ENCODE results near the gene NTN5.
"Not testable (repeated sequence)": the region's sequence is repeated elsewhere in the genome, so short reads cannot be mapped to it uniquely, and the experiment has no call there.

Gene NTN5

GRCh38 chr19:48698046-48698445 is 25.2 kb upstream of the NTN5 start:
- Histone ChIP-seq H3K9me3 (ENCODE audit: control insufficient read depth in 5 of 5, low read length in 5 of 5) (no peaks in the 10 kb centered on the region), H3K9ac (ENCODE audit: low read length in 5 of 5) (no peak overlapping the region), H3K4me3 (ENCODE audit: low read depth in 1 of 5, low read length in 5 of 5) (no peak overlapping the region), H3K27ac (ENCODE audit: low read depth, low read length) (no peak overlapping the region), H3K27me3 (ENCODE audit: control insufficient read depth in 5 of 5, insufficient read depth in 4 of 5, low read length in 5 of 5) (peaks cover 10 to 15% (median 13%) of the 10 kb centered on the region in 5 donors), H3K36me3 (ENCODE audit: control insufficient read depth in 5 of 5, insufficient read depth in 5 of 5, low read length in 5 of 5) (no peaks in the 10 kb centered on the region), H3K4me1 (ENCODE audit: control insufficient read depth in 5 of 5, insufficient read depth in 5 of 5, low read length in 5 of 5) (peaks cover 0 to 14% (median 10%) of the 10 kb centered on the region in 5 donors)

- Histone ChIP-seq H3K4me1 (ENCODE audit: control insufficient read depth in 5 of 5, insufficient read depth in 5 of 5, low read length in 5 of 5) (peaks cover 0 to 14% (median 10%) of the 10 kb centered on the region in 5 donors), H3K27ac (ENCODE audit: low read depth, low read length) (no peak overlapping the region), H3K9ac (ENCODE audit: low read length in 5 of 5) (peak overlapping the region in 1 of 5 donors; percentile 51), H3K36me3 (ENCODE audit: control insufficient read depth in 5 of 5, insufficient read depth in 5 of 5, low read length in 5 of 5) (no peaks in the 10 kb centered on the region), H3K9me3 (ENCODE audit: control insufficient read depth in 5 of 5, low read length in 5 of 5) (no peaks in the 10 kb centered on the region), H3K4me3 (ENCODE audit: low read depth in 1 of 5, low read length in 5 of 5) (peak overlapping the region in 3 of 5 donors; percentile 44 to 51 (median 46)), H3K27me3 (ENCODE audit: control insufficient read depth in 5 of 5, insufficient read depth in 4 of 5, low read length in 5 of 5) (peaks cover 10 to 15% (median 13%) of the 10 kb centered on the region in 5 donors)
Measured at GRCh38 chr19:48696353-48697010, 23.7 kb upstream of the NTN5 start.

- peak within 1 kb of the TSS in 3 of 5 donors; percentile 44 to 51 (median 46) for H3K4me3 ChIP-seq (ENCODE audit: low read depth in 1 of 5, low read length in 5 of 5)
- H3K9me3 ChIP-seq (ENCODE audit: control insufficient read depth in 5 of 5, low read length in 5 of 5) = no peaks in the 10 kb centered on the region
- H3K9ac ChIP-seq (ENCODE audit: low read length in 5 of 5) = peak within 1 kb of the TSS in 1 of 5 donors; percentile 51
- H3K36me3 ChIP-seq (ENCODE audit: control insufficient read depth in 5 of 5, insufficient read depth in 5 of 5, low read length in 5 of 5) = no peaks in the 10 kb centered on the region
- no peak within 1 kb of the TSS for H3K27ac ChIP-seq (ENCODE audit: low read depth, low read length)
- H3K4me1 ChIP-seq (ENCODE audit: control insufficient read depth in 5 of 5, insufficient read depth in 5 of 5, low read length in 5 of 5) = peaks cover 0 to 14% (median 10%) of the 10 kb centered on the region in 5 donors
- peaks cover 10 to 15% (median 13%) of the 10 kb centered on the region in 5 donors for H3K27me3 ChIP-seq (ENCODE audit: control insufficient read depth in 5 of 5, insufficient read depth in 4 of 5, low read length in 5 of 5)
Measured at GRCh38 chr19:48695743-48696352, 23.0 kb upstream of the NTN5 start, which contains the start of gene FUT2. Gene FUT2, plus strand, starts transcription at chr19:48695971. Its CDS starts 6,986 bp downstream, at chr19:48702957.

- H3K4me3 ChIP-seq (ENCODE audit: low read depth in 1 of 5, low read length in 5 of 5); H3K9ac ChIP-seq (ENCODE audit: low read length in 5 of 5); H3K27ac ChIP-seq (ENCODE audit: low read depth, low read length); H3K9me3 ChIP-seq (ENCODE audit: control insufficient read depth in 5 of 5, low read length in 5 of 5); H3K36me3 ChIP-seq (ENCODE audit: control insufficient read depth in 5 of 5, insufficient read depth in 5 of 5, low read length in 5 of 5): not testable (repeated sequence)
- Histone ChIP-seq H3K4me1 (ENCODE audit: control insufficient read depth in 5 of 5, insufficient read depth in 5 of 5, low read length in 5 of 5) (peaks cover 0 to 14% (median 10%) of the 10 kb centered on the region in 5 donors), H3K27me3 (ENCODE audit: control insufficient read depth in 5 of 5, insufficient read depth in 4 of 5, low read length in 5 of 5) (peaks cover 10 to 15% (median 13%) of the 10 kb centered on the region in 5 donors)
Measured at GRCh38 chr19:48693629-48694028, 20.8 kb upstream of the NTN5 start.

- no peak overlapping the region for H3K27ac ChIP-seq (ENCODE audit: low read depth, low read length)
- H3K9me3 ChIP-seq (ENCODE audit: control insufficient read depth in 5 of 5, low read length in 5 of 5) = no peaks in the 10 kb centered on the region
- no peaks in the 10 kb centered on the region for H3K4me1 ChIP-seq (ENCODE audit: control insufficient read depth in 5 of 5, insufficient read depth in 5 of 5, low read length in 5 of 5)
- no peak overlapping the region for H3K9ac ChIP-seq (ENCODE audit: low read length in 5 of 5)
- no peaks in the 10 kb centered on the region for H3K27me3 ChIP-seq (ENCODE audit: control insufficient read depth in 5 of 5, insufficient read depth in 4 of 5, low read length in 5 of 5)
- no peak overlapping the region for H3K4me3 ChIP-seq (ENCODE audit: low read depth in 1 of 5, low read length in 5 of 5)
- H3K36me3 ChIP-seq (ENCODE audit: control insufficient read depth in 5 of 5, insufficient read depth in 5 of 5, low read length in 5 of 5) = no peaks in the 10 kb centered on the region
Measured at GRCh38 chr19:48689449-48689848, 16.6 kb upstream of the NTN5 start.

- no peaks in the 10 kb centered on the region for H3K36me3 ChIP-seq (ENCODE audit: control insufficient read depth in 5 of 5, insufficient read depth in 5 of 5, low read length in 5 of 5)
- no peaks in the 10 kb centered on the region for H3K27me3 ChIP-seq (ENCODE audit: control insufficient read depth in 5 of 5, insufficient read depth in 4 of 5, low read length in 5 of 5)
- peaks cover 0 to 4% (median 0%) of the 10 kb centered on the region in 5 donors for H3K4me1 ChIP-seq (ENCODE audit: control insufficient read depth in 5 of 5, insufficient read depth in 5 of 5, low read length in 5 of 5)
- no peaks in the 10 kb centered on the region for H3K9me3 ChIP-seq (ENCODE audit: control insufficient read depth in 5 of 5, low read length in 5 of 5)
- H3K4me3 ChIP-seq (ENCODE audit: low read depth in 1 of 5, low read length in 5 of 5) = no peak overlapping the region
- H3K9ac ChIP-seq (ENCODE audit: low read length in 5 of 5) = no peak overlapping the region
- H3K27ac ChIP-seq (ENCODE audit: low read depth, low read length) = no peak overlapping the region
Measured at GRCh38 chr19:48687776-48688175, 15.0 kb upstream of the NTN5 start.

GRCh38 chr19:48686637-48687036 is 13.8 kb upstream of the NTN5 start:
- not testable (repeated sequence) for H3K27ac ChIP-seq (ENCODE audit: low read depth, low read length); H3K9me3 ChIP-seq (ENCODE audit: control insufficient read depth in 5 of 5, low read length in 5 of 5); H3K4me1 ChIP-seq (ENCODE audit: control insufficient read depth in 5 of 5, insufficient read depth in 5 of 5, low read length in 5 of 5); H3K4me3 ChIP-seq (ENCODE audit: low read depth in 1 of 5, low read length in 5 of 5); H3K36me3 ChIP-seq (ENCODE audit: control insufficient read depth in 5 of 5, insufficient read depth in 5 of 5, low read length in 5 of 5); H3K9ac ChIP-seq (ENCODE audit: low read length in 5 of 5); H3K27me3 ChIP-seq (ENCODE audit: control insufficient read depth in 5 of 5, insufficient read depth in 4 of 5, low read length in 5 of 5)

GRCh38 chr19:48686088-48686487 is 13.3 kb upstream of the NTN5 start:
- Histone ChIP-seq H3K27ac (ENCODE audit: low read depth, low read length) (no peak overlapping the region), H3K4me3 (ENCODE audit: low read depth in 1 of 5, low read length in 5 of 5) (no peak overlapping the region), H3K27me3 (ENCODE audit: control insufficient read depth in 5 of 5, insufficient read depth in 4 of 5, low read length in 5 of 5) (no peaks in the 10 kb centered on the region), H3K9ac (ENCODE audit: low read length in 5 of 5) (no peak overlapping the region), H3K4me1 (ENCODE audit: control insufficient read depth in 5 of 5, insufficient read depth in 5 of 5, low read length in 5 of 5) (peaks cover 0 to 4% (median 0%) of the 10 kb centered on the region in 5 donors), H3K36me3 (ENCODE audit: control insufficient read depth in 5 of 5, insufficient read depth in 5 of 5, low read length in 5 of 5) (no peaks in the 10 kb centered on the region), H3K9me3 (ENCODE audit: control insufficient read depth in 5 of 5, low read length in 5 of 5) (no peaks in the 10 kb centered on the region)

GRCh38 chr19:48685583-48685982 is 12.8 kb upstream of the NTN5 start:
- H3K27me3 ChIP-seq (ENCODE audit: control insufficient read depth in 5 of 5, insufficient read depth in 4 of 5, low read length in 5 of 5) = no peaks in the 10 kb centered on the region
- H3K27ac ChIP-seq (ENCODE audit: low read depth, low read length) = no peak overlapping the region
- no peaks in the 10 kb centered on the region for H3K36me3 ChIP-seq (ENCODE audit: control insufficient read depth in 5 of 5, insufficient read depth in 5 of 5, low read length in 5 of 5)
- peak overlapping the region in 1 of 5 donors; percentile 19 for H3K9ac ChIP-seq (ENCODE audit: low read length in 5 of 5)
- H3K9me3 ChIP-seq (ENCODE audit: control insufficient read depth in 5 of 5, low read length in 5 of 5) = no peaks in the 10 kb centered on the region
- peaks cover 0 to 4% (median 0%) of the 10 kb centered on the region in 5 donors for H3K4me1 ChIP-seq (ENCODE audit: control insufficient read depth in 5 of 5, insufficient read depth in 5 of 5, low read length in 5 of 5)
- H3K4me3 ChIP-seq (ENCODE audit: low read depth in 1 of 5, low read length in 5 of 5) = no peak overlapping the region

GRCh38 chr19:48683349-48683748 is 10.5 kb upstream of the NTN5 start:
- Histone ChIP-seq H3K4me3 (ENCODE audit: low read depth in 1 of 5, low read length in 5 of 5) (peak overlapping the region; percentile 8 to 53 (median 37)), H3K27me3 (ENCODE audit: control insufficient read depth in 5 of 5, insufficient read depth in 4 of 5, low read length in 5 of 5) (no peaks in the 10 kb centered on the region), H3K9me3 (ENCODE audit: control insufficient read depth in 5 of 5, low read length in 5 of 5) (no peaks in the 10 kb centered on the region), H3K27ac (ENCODE audit: low read depth, low read length) (no peak overlapping the region), H3K36me3 (ENCODE audit: control insufficient read depth in 5 of 5, insufficient read depth in 5 of 5, low read length in 5 of 5) (no peaks in the 10 kb centered on the region), H3K9ac (ENCODE audit: low read length in 5 of 5) (no peak overlapping the region), H3K4me1 (ENCODE audit: control insufficient read depth in 5 of 5, insufficient read depth in 5 of 5, low read length in 5 of 5) (peaks cover 0 to 4% (median 0%) of the 10 kb centered on the region in 5 donors)

All from subcutaneous abdominal adipose tissue (tissue), 5 donors.